ENCODE data around the gene CGREF1. TPM values are rescaled to one million over a fixed set of nuclear protein-coding genes. Genes with fewer than 3 reads are reported as not detected.

CGREF1 gene
- total and polyA plus RNA-seq, 4 donors, result 0.55 to 0.89 (median 0.69) TPM

- TF ChIP-seq CTCF (IDR thresholded peaks at IDR 0.05; ENCODE audit: control extremely low read depth, extremely low read depth), result no peak
- Histone ChIP-seq H3K9ac (ENCODE audit: insufficient read depth in 1 of 2, low read length in 2 of 2) (no peak overlapping the region), H3K27ac (ENCODE audit: low read depth in 1 of 2, low read length in 1 of 2) (no peak overlapping the region), H3K9me3 (ENCODE audit: control insufficient read depth in 4 of 4, insufficient read depth in 3 of 4, low read length in 3 of 4) (no peaks in the 10 kb centered on the region), H3K27me3 (ENCODE audit: control insufficient read depth in 3 of 3, insufficient read depth in 3 of 3, low read length in 2 of 3) (peaks cover 0 to 14% (median 10%) of the 10 kb centered on the region in 3 donors), H3K36me3 (ENCODE audit: control insufficient read depth in 4 of 4, insufficient read depth in 4 of 4, low read length in 4 of 4) (peaks cover 0 to 6% (median 0%) of the 10 kb centered on the region in 4 donors), H3K4me3 (no peak overlapping the region), H3K4me1 (ENCODE audit: control insufficient read depth in 5 of 5, insufficient read depth in 5 of 5, low read length in 5 of 5) (peaks cover 0 to 8% (median 0%) of the 10 kb centered on the region in 5 donors)
- WGBS, 2 donors, result 90 to 96% methylated on average over 3 of the region's 3 CpGs
- DNase-seq (no peak), ATAC-seq (ENCODE audit: insufficient read depth, low FRiP score) (no peak)
These were observed 6.2 kb upstream of the CGREF1 start for GRCh38 chr2:27125104-27125503.

GRCh38 chr2:27123302-27124150 lies 4.6 kb upstream of the CGREF1 start, which contains the start of gene ABHD1:
ABHD1 (plus strand) TSS chr2:27123815; CDS start chr2:27123949, 134 bp downstream.
- peak within 1 kb of the TSS; percentile 52 for H3K4me3 ChIP-seq
- peak; percentile 7 to 50 (median 27) for DNase-seq
- no peak for TF ChIP-seq CTCF (IDR thresholded peaks at IDR 0.05; ENCODE audit: control extremely low read depth, extremely low read depth)
- H3K9ac ChIP-seq (ENCODE audit: insufficient read depth in 1 of 2, low read length in 2 of 2), result no peak within 1 kb of the TSS
- peaks cover 0 to 13% (median 4%) of the 10 kb centered on the region in 5 donors for H3K4me1 ChIP-seq (ENCODE audit: control insufficient read depth in 5 of 5, insufficient read depth in 5 of 5, low read length in 5 of 5)
- H3K9me3 ChIP-seq (ENCODE audit: control insufficient read depth in 4 of 4, insufficient read depth in 3 of 4, low read length in 3 of 4), result peaks cover 0 to 2% (median 0%) of the 10 kb centered on the region in 4 donors
- H3K27ac ChIP-seq (ENCODE audit: low read depth in 1 of 2, low read length in 1 of 2), result peak within 1 kb of the TSS; percentile 41 to 71
- ATAC-seq (ENCODE audit: insufficient read depth, low FRiP score), result peak; percentile 77
- peaks cover 0 to 22% (median 19%) of the 10 kb centered on the region in 3 donors for H3K27me3 ChIP-seq (ENCODE audit: control insufficient read depth in 3 of 3, insufficient read depth in 3 of 3, low read length in 2 of 3)
- H3K36me3 ChIP-seq (ENCODE audit: control insufficient read depth in 4 of 4, insufficient read depth in 4 of 4, low read length in 4 of 4), result no peaks in the 10 kb centered on the region
- WGBS, 2 donors, result 6 to 9% methylated on average over 31 to 47 of the region's 47 CpGs

GRCh38 chr2:27122791-27123190 lies 3.9 kb upstream of the CGREF1 start:
- WGBS, 2 donors, result 91 to 92% methylated on average over 7 of the region's 7 CpGs
- Histone ChIP-seq H3K27me3 (ENCODE audit: control insufficient read depth in 3 of 3, insufficient read depth in 3 of 3, low read length in 2 of 3) (peaks cover 0 to 30% (median 26%) of the 10 kb centered on the region in 3 donors), H3K9ac (ENCODE audit: insufficient read depth in 1 of 2, low read length in 2 of 2) (no peak overlapping the region), H3K36me3 (ENCODE audit: control insufficient read depth in 4 of 4, insufficient read depth in 4 of 4, low read length in 4 of 4) (no peaks in the 10 kb centered on the region), H3K9me3 (ENCODE audit: control insufficient read depth in 4 of 4, insufficient read depth in 3 of 4, low read length in 3 of 4) (peaks cover 0 to 2% (median 0%) of the 10 kb centered on the region in 4 donors), H3K27ac (ENCODE audit: low read depth in 1 of 2, low read length in 1 of 2) (no peak overlapping the region), H3K4me3 (no peak overlapping the region), H3K4me1 (ENCODE audit: control insufficient read depth in 5 of 5, insufficient read depth in 5 of 5, low read length in 5 of 5) (peaks cover 0 to 16% (median 4%) of the 10 kb centered on the region in 5 donors)
- TF ChIP-seq CTCF (IDR thresholded peaks at IDR 0.05; ENCODE audit: control extremely low read depth, extremely low read depth), result no peak
- no peak for ATAC-seq (ENCODE audit: insufficient read depth, low FRiP score)
- DNase-seq, result no peak

All from lung (tissue), 12 donors.